SK-N-SH (cell line): Measurements from ENCODE around the gene SLC12A3. TPM values are rescaled to one million over a fixed set of nuclear protein-coding genes. Genes with fewer than 3 reads are reported as not detected.

Experiments
- CTCF ChIA-PET: fragments of 300-600, 350-600 bp; formaldehyde crosslinking; extraction: SDS; loops from one replicate; lab custom pipeline; 2021; lab: Yijun Ruan, JAX
- POLR2A ChIA-PET: fragments of 350-600 bp; sonication (Branson Sonifier 250); formaldehyde crosslinking; extraction: SDS; loops from one replicate; lab custom pipeline; 2020; ENCODE audit warnings: antibody characterized with exemption, inconsistent platforms; lab: Yijun Ruan, JAX
- DNase-seq: peaks from one replicate; pipeline ENCODE4 v3.0.0; 2012
- H2AFZ ChIP-seq: fragments of 200-600 bp; sonication (generic); 2 replicates; pipeline ENCODE4 v1.8.1; 2016; ENCODE audit warnings: antibody characterized with exemption, mild to moderate bottlenecking, low read depth
- H3F3A ChIP-seq: fragments of 200-600 bp; sonication (generic); replicated peaks from 2 replicates; pipeline ENCODE3; 2016; ENCODE audit warnings: antibody characterized with exemption, mild to moderate bottlenecking; ENCODE audit not compliant: insufficient read depth
- H3K27ac ChIP-seq, 2 experiments: fragments of 200-500 bp in 1 of 2; fragments of 200-600 bp in 1 of 2; sonication (Bioruptor generic) in 1 of 2; sonication (generic), shearing (Covaris generic) in 1 of 2; 2 replicates each; pipeline versions ENCODE4 v1.5.1 to v1.6.1; 2014 to 2016; ENCODE audit warnings: low read depth in 2 of 2, inconsistent platforms in 1 of 2, low read length in 1 of 2, mild to moderate bottlenecking in 1 of 2, mixed read lengths in 1 of 2
- H3K27me3 ChIP-seq: fragments of 200-600 bp; sonication (generic), shearing (Covaris generic); 2 replicates; pipeline ENCODE4 v1.6.1; 2016; ENCODE audit warnings: mixed run types; ENCODE audit not compliant: insufficient read depth
- H3K36me3 ChIP-seq, 2 experiments: fragments of 200-500 bp in 1 of 2; fragments of 200-600 bp in 1 of 2; sonication (Bioruptor generic) in 1 of 2; sonication (generic) in 1 of 2; replicated peaks in 1 of 2; 2 replicates each; pipeline versions ENCODE3 to v1.5.1; 2014 to 2016; ENCODE audit warnings: low read length in 1 of 2, mild to moderate bottlenecking in 1 of 2; ENCODE audit not compliant: insufficient read depth in 2 of 2, control insufficient read depth in 1 of 2
- H3K4me1 ChIP-seq, 2 experiments: fragments of 200-500 bp in 1 of 2; fragments of 200-600 bp in 1 of 2; sonication (Bioruptor generic) in 1 of 2; sonication (generic), shearing (Covaris generic) in 1 of 2; 2 replicates each; pipeline versions ENCODE4 v1.5.1 to v1.6.1; 2014 to 2016; ENCODE audit warnings: low read depth in 1 of 2, low read length in 1 of 2, mixed run types in 1 of 2; ENCODE audit not compliant: insufficient read depth in 2 of 2, control insufficient read depth in 1 of 2
- H3K4me2 ChIP-seq: fragments of 200-600 bp; sonication (generic), shearing (Covaris generic); 2 replicates; pipeline ENCODE4 v1.6.1; 2017; ENCODE audit warnings: mixed run types
- H3K4me3 ChIP-seq, 2 experiments: fragments of 200-500 bp in 1 of 2; fragments of 200-600 bp in 1 of 2; sonication (Bioruptor generic) in 1 of 2; sonication (generic), shearing (Covaris generic) in 1 of 2; 2 replicates each; pipeline versions ENCODE4 v1.5.1 to v1.8.1; 2014 to 2016; ENCODE audit warnings: low read depth in 2 of 2, inconsistent platforms in 1 of 2, low read length in 1 of 2, mild to moderate bottlenecking in 1 of 2, mixed read lengths in 1 of 2, moderate library complexity in 1 of 2
- H3K79me2 ChIP-seq: fragments of 200-600 bp; sonication (generic); 2 replicates; pipeline ENCODE4 v1.8.1; 2017; ENCODE audit warnings: mild to moderate bottlenecking; ENCODE audit not compliant: insufficient read depth
- H3K9ac ChIP-seq: fragments of 200-600 bp; sonication (generic); 2 replicates; pipeline ENCODE4 v1.6.1; 2017; ENCODE audit warnings: mixed run types
- H3K9me2 ChIP-seq: fragments of 200-600 bp; sonication (generic); 2 replicates; pipeline ENCODE4 v1.6.1; 2017; ENCODE audit warnings: mixed run types
- H3K9me3 ChIP-seq: fragments of 200-600 bp; sonication (generic); 2 replicates; pipeline ENCODE4 v1.6.1; 2017; ENCODE audit warnings: mixed run types, mild to moderate bottlenecking, moderate library complexity
- H4K20me1 ChIP-seq: fragments of 200-600 bp; sonication (generic); 2 replicates; pipeline ENCODE4 v1.6.1; 2017; ENCODE audit warnings: mild to moderate bottlenecking, mixed run types; ENCODE audit not compliant: insufficient read depth
- CHD2 ChIP-seq: fragments of 150-350 bp; IDR thresholded peaks from 2 replicates; pipeline ENCODE4 v1.6.1; 2018; ENCODE audit warnings: low read length; ENCODE audit not compliant: partially characterized antibody
- ELF1 ChIP-seq: IDR thresholded peaks from 2 replicates; pipeline ENCODE4 v1.4.0; 2012
- EP300 ChIP-seq, 2 experiments: IDR thresholded peaks; 2 replicates each; pipeline versions ENCODE4 v1.4.0 to v1.6.1; 2012; ENCODE audit warnings: borderline replicate concordance in 1 of 2, low read depth in 1 of 2, low read length in 1 of 2
- EZH2phosphoT487 ChIP-seq: fragments of 200-600 bp; sonication (generic); IDR thresholded peaks from 2 replicates; pipeline ENCODE4 v1.6.1; 2017; ENCODE audit warnings: low read depth, mixed run types, mild to moderate bottlenecking, antibody characterized with exemption, moderate library complexity, borderline replicate concordance
- FOXJ3 ChIP-seq: sonication (generic); formaldehyde crosslinking; IDR thresholded peaks from 2 replicates; pipeline ENCODE4 v1.5.1; 2020; ENCODE audit warnings: mild to moderate bottlenecking, missing genetic modification reagents
- GABPA ChIP-seq: IDR thresholded peaks from 2 replicates; pipeline ENCODE4 v1.4.0; 2012; ENCODE audit warnings: low read depth, mild to moderate bottlenecking
- IRF3 ChIP-seq: fragments of 150-350 bp; IDR thresholded peaks from 2 replicates; pipeline ENCODE4 v1.6.1; 2016; ENCODE audit warnings: mild to moderate bottlenecking, low read depth, low read length
- JUND ChIP-seq: IDR thresholded peaks from 2 replicates; pipeline ENCODE4 v1.4.0; 2012
- MAX ChIP-seq: IDR thresholded peaks from 2 replicates; pipeline ENCODE4 v1.4.0; 2012; ENCODE audit warnings: low read depth
- MEF2A ChIP-seq: IDR thresholded peaks from 2 replicates; pipeline ENCODE4 v1.4.0; 2012; ENCODE audit warnings: low read depth, borderline replicate concordance
- PBX3 ChIP-seq: IDR thresholded peaks from 2 replicates; pipeline ENCODE4; 2012
- POLR2AphosphoS5 ChIP-seq: IDR thresholded peaks from 2 replicates; pipeline ENCODE4 v1.6.1; 2012; ENCODE audit warnings: low read depth, low read length
- RCOR1 ChIP-seq: fragments of 150-350 bp; IDR thresholded peaks from 2 replicates; pipeline ENCODE4 v1.6.1; 2017; ENCODE audit warnings: antibody characterized with exemption, low read length
- TAF1 ChIP-seq: IDR thresholded peaks from 2 replicates; pipeline ENCODE4 v1.6.1; 2012; ENCODE audit warnings: low read depth, mild to moderate bottlenecking, low read length, moderate library complexity, borderline replicate concordance
- USF1 ChIP-seq: IDR thresholded peaks from 2 replicates; pipeline ENCODE4 v1.4.0; 2012; ENCODE audit warnings: low read depth, borderline replicate concordance
- YY1 ChIP-seq: IDR thresholded peaks from 2 replicates; pipeline ENCODE4 v1.4.0; 2012; ENCODE audit warnings: low read depth, mild to moderate bottlenecking
- WGBS: methylation state at CpG from one replicate; pipeline ENCODE4 v1.1.6; 2017; ENCODE audit warnings: low lambda C conversion rate; 5-methylcytosine and 5-hydroxymethylcytosine counted together
- polyA plus RNA-seq, 3 experiments: library from polyadenylated mRNA; depleted of rRNA; stranded (reverse); fragments of >200 nt; gene quantifications; 2 replicates each; pipeline ENCODE4 v1.2.3, GENCODE V29; 2012

SLC12A3 gene
- polyA plus RNA-seq, 1 of the 3 experiments (the other 2 are of a cell fraction), result not detected

DNA sequence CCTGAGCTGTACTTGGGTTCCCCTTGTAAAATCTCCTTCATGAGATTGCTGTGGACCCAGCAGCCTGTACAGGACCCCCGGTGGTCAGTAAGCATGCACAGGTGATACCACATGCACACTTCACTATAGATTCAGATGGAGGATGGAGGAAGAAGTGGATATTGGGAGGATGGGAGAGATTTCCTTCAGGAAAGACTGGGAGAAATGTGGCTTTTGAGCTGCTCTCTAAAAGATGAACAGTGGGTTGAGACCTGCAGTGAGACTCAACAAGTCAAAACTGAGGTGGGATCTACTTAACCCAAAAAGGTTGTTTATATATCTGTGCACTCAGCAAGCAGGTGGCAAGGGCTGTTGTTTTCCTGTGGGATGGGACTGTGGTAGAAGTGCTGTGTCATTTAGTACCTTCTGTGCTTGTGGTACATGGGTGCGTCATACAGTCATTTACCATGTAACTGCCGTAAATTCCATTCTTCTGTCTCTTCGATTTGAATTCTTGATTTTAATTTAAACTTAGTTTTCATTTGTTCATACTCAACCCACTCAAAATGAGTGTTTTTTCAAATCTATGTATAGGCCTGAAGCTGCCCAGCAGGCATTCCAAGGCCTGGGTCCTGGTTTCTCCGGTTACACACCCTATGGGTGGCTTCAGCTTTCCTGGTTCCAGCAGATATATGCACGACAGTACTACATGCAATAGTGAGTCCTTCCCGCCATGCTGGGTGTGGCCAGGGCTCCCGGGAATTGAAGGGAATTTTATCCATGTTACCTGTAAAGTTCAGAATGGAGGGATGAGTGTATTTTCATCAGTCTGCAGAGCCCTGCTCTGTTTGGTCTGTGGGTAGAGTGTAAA, 73.9 kb downstream of the SLC12A3 start (continued):
- TF ChIP-seq IRF3, result no peak
- TF ChIP-seq MEF2A, result no peak
- TF ChIP-seq ELF1, result no peak
- no peak for TF ChIP-seq MAX
- no peak for TF ChIP-seq YY1

- no peaks in the 10 kb centered on the region for H3K9me2 ChIP-seq
- peaks cover 89 to 90% of the 10 kb centered on the region in 2 experiments for H3K36me3 ChIP-seq
- TF ChIP-seq YY1 (no peak), USF1 (no peak), TAF1 (no peak), GABPA (no peak), MAX (no peak), CHD2 (no peak), EP300 (IDR thresholded peaks at IDR 0.05; ENCODE audit: borderline replicate concordance in 1 of 2, low read depth in 1 of 2, low read length in 1 of 2) (no peak), POLR2AphosphoS5 (no peak), RCOR1 (no peak), EZH2phosphoT487 (no peak), JUND (no peak), FOXJ3 (CRISPR knock-in tag) (no peak), PBX3 (no peak)
- TF ChIP-seq, all 33 proteins: peak for 0
- no peak overlapping the region for H3K4me2 ChIP-seq
- peaks cover 5 to 13% of the 10 kb centered on the region in 2 experiments; a peak in 3 of 4 replicates for H3K4me1 ChIP-seq
- DNase-seq, result no peak
- H3F3A ChIP-seq, result peaks cover 35% of the 10 kb centered on the region
- ChIA-PET POLR2A (no interaction called here), CTCF (interaction anchor here (1.0 to 1.8 kb wide), 2 partner anchors 11 to 73 kb away, joined by 3 to 7 read pairs; no protein-coding TSS in a partner anchor)
- H2AFZ ChIP-seq, result no peak overlapping the region
- H3K27me3 ChIP-seq, result no peaks in the 10 kb centered on the region
- H3K27ac ChIP-seq, result no peak overlapping the region
- H3K9ac ChIP-seq, result no peak overlapping the region
- H3K9me3 ChIP-seq, result no peaks in the 10 kb centered on the region
- 66% methylated on average over 4 of the region's 4 CpGs for WGBS
- H3K4me3 ChIP-seq, result no peak overlapping the region
- peaks cover 57% of the 10 kb centered on the region for H3K79me2 ChIP-seq
- peaks cover 72% of the 10 kb centered on the region for H4K20me1 ChIP-seq
Measured at GRCh38 chr16:56939801-56940200, 74.8 kb downstream of the SLC12A3 start.
